BLaER1 treated with 17β-estradiol and CSF1 and Interleukin-3, amounts not matched to agents 10 nM and 100 nM (cell line): Measurements from ENCODE around the gene CDHR4.
A peak's percentile ranks its signal among the peaks of the same experiment; 100 is the strongest.
"Not testable (repeated sequence)": the region's sequence is repeated elsewhere in the genome, so short reads cannot be mapped to it uniquely, and the experiment has no call there.

ENCODE experiments used
- H3K27ac ChIP-seq, 11 experiments: shearing (Covaris generic); formaldehyde crosslinking; 2 replicates each; pipeline ENCODE4 v1.8.1; 2022
- H3K27me3 ChIP-seq, 11 experiments: shearing (Covaris generic); formaldehyde crosslinking; 2 replicates each; pipeline ENCODE4 v1.8.1; 2022
- H3K36me3 ChIP-seq, 11 experiments: shearing (Covaris generic); formaldehyde crosslinking; 2 replicates each; pipeline ENCODE4 v1.8.1; 2022
- H3K4me1 ChIP-seq, 10 experiments: shearing (Covaris generic); formaldehyde crosslinking; 2 replicates each; pipeline ENCODE4 v1.8.1; 2022
- H3K4me2 ChIP-seq, 11 experiments: shearing (Covaris generic); formaldehyde crosslinking; 2 replicates each; pipeline ENCODE4 v1.8.1; 2022
- H3K4me3 ChIP-seq, 10 experiments: shearing (Covaris generic); formaldehyde crosslinking; 2 replicates each; pipeline ENCODE4 v1.8.1; 2022
- H3K9ac ChIP-seq, 11 experiments: shearing (Covaris generic); formaldehyde crosslinking; 2 replicates each; pipeline ENCODE4 v1.8.1; 2022
- H3K9me3 ChIP-seq, 11 experiments: shearing (Covaris generic); formaldehyde crosslinking; replicated peaks in 1 of 11; 2 replicates each; pipeline ENCODE4 v1.8.1; 2022
- H4K20me1 ChIP-seq, 11 experiments: shearing (Covaris generic); formaldehyde crosslinking; 2 replicates each; pipeline ENCODE4 v1.8.1; 2022
- Cebpa-rat ChIP-seq, 11 experiments: shearing (Covaris generic); IDR thresholded peaks; 2 replicates each; pipeline ENCODE4 v1.8.1; 2022

Gene CDHR4

DNA sequence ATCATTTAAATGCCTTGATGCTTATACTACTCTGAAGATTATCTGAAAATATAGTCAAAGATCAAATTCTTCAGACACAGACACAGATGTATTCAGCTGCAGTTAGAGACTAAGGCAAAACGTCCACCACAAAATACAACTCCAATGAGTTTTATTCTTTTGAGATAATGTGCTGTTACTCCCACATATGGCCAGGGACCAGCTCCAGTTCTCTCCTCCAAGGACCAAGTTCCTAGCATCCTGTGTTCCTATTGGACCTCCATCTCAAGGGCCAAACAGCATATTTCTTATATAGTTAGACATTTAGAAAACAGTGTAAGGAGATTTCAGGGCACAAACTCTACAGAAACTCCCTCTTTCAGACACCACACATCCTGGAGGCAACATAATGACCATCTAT lies 40.4 kb downstream of the CDHR4 start:
- Histone ChIP-seq H3K27me3 (no peaks in the 10 kb centered on the region), H3K4me3 (no peak overlapping the region), H4K20me1 (peaks cover 84 to 100% (median 99%) of the 10 kb centered on the region in 11 experiments), H3K4me2 (no peak overlapping the region), H3K4me1 (peaks cover 6 to 15% (median 8%) of the 10 kb centered on the region in 10 experiments; a peak in 12 of 20 replicates), H3K9ac (no peak overlapping the region), H3K9me3 (no peaks in the 10 kb centered on the region), H3K27ac (no peak overlapping the region), H3K36me3 (peaks cover 14 to 72% (median 31%) of the 10 kb centered on the region in 11 experiments; a peak in 21 of 22 replicates)
- TF ChIP-seq Cebpa-rat (IDR thresholded peaks at IDR 0.05), result no peak

DNA sequence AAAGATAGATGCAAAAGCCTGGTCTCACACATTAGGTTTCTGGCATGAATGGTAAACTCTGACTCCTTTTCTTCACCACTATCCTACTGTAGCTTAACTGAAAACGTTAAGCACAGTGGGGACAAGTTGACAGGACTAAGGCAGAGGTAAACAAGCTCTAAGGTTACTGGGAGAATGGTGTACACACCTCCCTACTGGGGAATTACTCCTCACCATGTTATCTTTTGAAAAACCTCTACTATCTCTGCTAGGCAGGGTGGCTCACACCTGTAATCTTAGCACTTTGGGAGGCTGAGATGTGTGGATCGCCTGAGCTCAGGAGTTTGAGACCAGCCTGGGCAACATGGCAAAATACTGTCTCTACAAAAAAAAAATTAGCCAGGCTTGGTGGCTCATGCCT lies 42.5 kb downstream of the CDHR4 start:
- Histone ChIP-seq H3K4me2 (peak overlapping the region in 1 of 11 experiments; percentile 3; a peak in 1 of 22 replicates), H3K27me3 (no peaks in the 10 kb centered on the region), H3K36me3 (peaks cover 5 to 63% (median 24%) of the 10 kb centered on the region in 11 experiments; a peak in 18 of 22 replicates), H3K9ac (no peak overlapping the region), H3K9me3 (no peaks in the 10 kb centered on the region), H3K27ac (no peak overlapping the region), H3K4me3 (no peak overlapping the region), H4K20me1 (peaks cover 88 to 100% (median 100%) of the 10 kb centered on the region in 11 experiments), H3K4me1 (peaks cover 6 to 23% (median 8%) of the 10 kb centered on the region in 10 experiments; a peak in 12 of 20 replicates)
- no peak for TF ChIP-seq Cebpa-rat (IDR thresholded peaks at IDR 0.05)

- no peaks in the 10 kb centered on the region for H3K9me3 ChIP-seq
- H3K4me1 ChIP-seq, result peaks cover 6 to 23% (median 8%) of the 10 kb centered on the region in 10 experiments; a peak in 12 of 20 replicates
- no peak overlapping the region for H3K4me2 ChIP-seq
- TF ChIP-seq Cebpa-rat (IDR thresholded peaks at IDR 0.05), result no peak
- no peak overlapping the region for H3K9ac ChIP-seq
- peaks cover 11 to 66% (median 24%) of the 10 kb centered on the region in 11 experiments; a peak in 19 of 22 replicates for H3K36me3 ChIP-seq
- H3K27me3 ChIP-seq, result no peaks in the 10 kb centered on the region
- no peak overlapping the region for H3K27ac ChIP-seq
- H4K20me1 ChIP-seq, result peaks cover 83 to 100% (median 99%) of the 10 kb centered on the region in 11 experiments
- H3K4me3 ChIP-seq, result no peak overlapping the region
These were observed 43.6 kb downstream of the CDHR4 start for GRCh38 chr3:49756036-49756435.

- Histone ChIP-seq H3K4me3 (no peak overlapping the region), H3K4me2 (no peak overlapping the region), H3K9ac (no peak overlapping the region), H3K27me3 (no peaks in the 10 kb centered on the region), H4K20me1 (peaks cover 84 to 100% (median 99%) of the 10 kb centered on the region in 11 experiments), H3K4me1 (peaks cover 0 to 11% (median 7%) of the 10 kb centered on the region in 10 experiments; a peak in 7 of 20 replicates), H3K9me3 (no peaks in the 10 kb centered on the region), H3K27ac (no peak overlapping the region), H3K36me3 (peaks cover 18 to 68% (median 30%) of the 10 kb centered on the region in 11 experiments; a peak in 21 of 22 replicates)
- no peak for TF ChIP-seq Cebpa-rat (IDR thresholded peaks at IDR 0.05)
These were observed 45.1 kb downstream of the CDHR4 start for GRCh38 chr3:49754536-49754935.

DNA sequence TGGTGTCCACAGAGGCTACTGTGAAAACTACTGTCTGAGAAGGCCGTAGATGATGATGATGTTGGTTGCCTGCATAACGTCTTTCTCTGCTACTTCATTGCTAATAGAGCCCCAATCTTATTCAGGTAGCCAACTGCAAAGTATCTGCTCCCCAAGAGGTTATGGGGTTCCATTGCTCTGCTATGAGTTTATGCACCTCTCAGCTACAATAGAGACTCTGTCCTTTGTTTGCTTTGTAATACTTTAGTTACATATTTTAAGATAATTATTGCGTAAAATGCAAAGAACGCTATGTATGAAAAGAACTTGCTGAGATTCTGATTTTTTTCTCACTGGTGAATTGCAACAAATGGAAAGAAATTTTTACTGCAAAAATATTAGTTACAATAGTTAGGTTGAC lies 48.2 kb downstream of the CDHR4 start:
- Histone ChIP-seq H3K27ac (no peak overlapping the region), H3K4me3 (no peak overlapping the region), H3K4me1 (peaks cover 0 to 8% (median 0%) of the 10 kb centered on the region in 10 experiments; a peak in 2 of 20 replicates), H3K9me3 (no peaks in the 10 kb centered on the region), H3K4me2 (no peak overlapping the region), H3K9ac (no peak overlapping the region), H4K20me1 (peaks cover 68 to 100% (median 95%) of the 10 kb centered on the region in 11 experiments), H3K36me3 (peaks cover 43 to 72% (median 57%) of the 10 kb centered on the region in 11 experiments), H3K27me3 (no peaks in the 10 kb centered on the region)
- TF ChIP-seq Cebpa-rat (IDR thresholded peaks at IDR 0.05), result no peak

- H4K20me1 ChIP-seq, result peaks cover 65 to 100% (median 94%) of the 10 kb centered on the region in 11 experiments
- H3K9ac ChIP-seq, result no peak overlapping the region
- no peak for TF ChIP-seq Cebpa-rat (IDR thresholded peaks at IDR 0.05)
- H3K4me2 ChIP-seq, result no peak overlapping the region
- H3K27me3 ChIP-seq, result no peaks in the 10 kb centered on the region
- no peak overlapping the region for H3K27ac ChIP-seq
- H3K9me3 ChIP-seq, result no peaks in the 10 kb centered on the region
- H3K36me3 ChIP-seq, result peaks cover 58 to 80% (median 69%) of the 10 kb centered on the region in 11 experiments
- peaks cover 0 to 8% (median 0%) of the 10 kb centered on the region in 10 experiments; a peak in 2 of 20 replicates for H3K4me1 ChIP-seq
- no peak overlapping the region for H3K4me3 ChIP-seq
These were observed 49.6 kb downstream of the CDHR4 start for GRCh38 chr3:49750056-49750455.

- H3K9ac ChIP-seq, H3K4me1 ChIP-seq, H3K27ac ChIP-seq, H3K4me2 ChIP-seq, H3K4me3 ChIP-seq, H3K27me3 ChIP-seq, H3K9me3 ChIP-seq: not testable (repeated sequence)
- Histone ChIP-seq H4K20me1 (peaks cover 57 to 100% (median 92%) of the 10 kb centered on the region in 11 experiments), H3K36me3 (peaks cover 69 to 92% (median 80%) of the 10 kb centered on the region in 11 experiments)
These were observed 50.8 kb downstream of the CDHR4 start for GRCh38 chr3:49748874-49749273.

DNA sequence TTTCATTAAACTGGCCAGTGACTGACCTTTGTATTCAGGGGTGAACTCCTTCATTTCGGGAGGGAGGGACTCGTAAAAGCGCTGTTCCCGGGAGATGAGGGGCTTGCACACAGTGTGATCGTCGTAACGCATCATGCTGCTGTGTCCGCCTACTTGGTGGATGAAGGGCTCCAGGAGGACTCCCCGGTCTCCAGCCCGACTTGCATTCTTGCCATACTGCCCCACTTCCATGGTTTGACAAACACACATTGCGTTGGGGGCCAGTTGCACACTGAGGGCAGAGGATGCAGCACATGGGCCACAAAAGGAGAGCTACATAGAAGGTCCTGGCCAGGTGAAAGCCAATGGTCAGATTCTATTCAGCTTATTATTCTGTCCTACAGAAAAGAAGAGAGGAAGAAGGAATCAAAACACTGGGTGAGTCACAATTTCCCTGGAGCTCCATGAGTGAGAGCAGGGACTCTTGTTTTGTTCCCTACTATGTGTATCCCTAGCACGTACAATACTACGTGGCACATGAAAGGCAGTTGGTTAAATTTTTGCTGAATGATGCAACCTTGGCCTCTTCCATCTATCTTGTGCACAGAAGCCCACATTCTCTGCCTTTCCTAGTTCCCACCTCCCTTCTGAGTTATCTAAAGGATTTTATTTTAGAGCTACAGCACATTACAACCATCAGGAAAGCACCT lies 51.7 kb downstream of the CDHR4 start:
- no peaks in the 10 kb centered on the region; a peak in 1 of 20 replicates for H3K4me1 ChIP-seq
- no peak overlapping the region for H3K27ac ChIP-seq
- no peak overlapping the region for H3K9ac ChIP-seq
- H3K4me3 ChIP-seq, result no peak overlapping the region
- H3K9me3 ChIP-seq, result no peaks in the 10 kb centered on the region
- no peak overlapping the region for H3K4me2 ChIP-seq
- peaks cover 78 to 98% (median 89%) of the 10 kb centered on the region in 11 experiments for H3K36me3 ChIP-seq
- H3K27me3 ChIP-seq, result no peaks in the 10 kb centered on the region
- peaks cover 49 to 100% (median 92%) of the 10 kb centered on the region in 11 experiments for H4K20me1 ChIP-seq
- no peak for TF ChIP-seq Cebpa-rat (IDR thresholded peaks at IDR 0.05)

- H3K9me3 ChIP-seq, result no peaks in the 10 kb centered on the region
- peaks cover 86 to 100% (median 94%) of the 10 kb centered on the region in 11 experiments for H3K36me3 ChIP-seq
- no peak overlapping the region for H3K27ac ChIP-seq
- no peak overlapping the region for H3K4me3 ChIP-seq
- no peaks in the 10 kb centered on the region; a peak in 1 of 20 replicates for H3K4me1 ChIP-seq
- H3K9ac ChIP-seq, result no peak overlapping the region
- H4K20me1 ChIP-seq, result peaks cover 40 to 99% (median 85%) of the 10 kb centered on the region in 11 experiments; a peak in 21 of 22 replicates
- no peaks in the 10 kb centered on the region for H3K27me3 ChIP-seq
- no peak overlapping the region for H3K4me2 ChIP-seq
- TF ChIP-seq Cebpa-rat (IDR thresholded peaks at IDR 0.05), result no peak
These were observed 53.7 kb downstream of the CDHR4 start for GRCh38 chr3:49745986-49746385.
